Measurements from ENCODE around the gene RIPPLY1.

Gene RIPPLY1

DNA sequence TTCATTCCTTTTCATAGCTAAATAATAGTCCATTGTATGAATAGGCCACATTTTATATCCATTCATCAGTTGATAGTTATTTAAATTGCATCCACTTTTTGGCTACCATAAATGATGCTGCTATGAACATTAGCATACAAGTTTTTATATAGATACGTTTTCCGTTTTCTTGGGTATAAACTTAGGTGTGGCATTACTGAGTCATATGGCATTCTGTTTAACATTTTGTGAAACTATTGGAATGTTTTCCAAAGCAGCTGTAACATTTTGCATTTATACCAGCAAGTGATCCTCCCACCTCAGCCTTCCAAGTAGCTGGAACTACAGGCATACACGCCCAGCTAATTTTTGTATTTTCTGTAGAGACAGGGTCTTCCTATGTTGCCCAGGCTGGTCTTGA, 43.3 kb upstream of the RIPPLY1 start:
- no peak for TF ChIP-seq ZFP3 (CRISPR knock-in tag; IDR thresholded peaks at IDR 0.05)
- TF ChIP-seq ZFP30 (CRISPR knock-in tag; IDR thresholded peaks at IDR 0.05): no peak
- no peak for TF ChIP-seq ZC3H10 (CRISPR knock-in tag; IDR thresholded peaks at IDR 0.05)
- TF ChIP-seq SNAI2 (CRISPR knock-in tag; IDR thresholded peaks at IDR 0.05): no peak
- TF ChIP-seq ARNTL (CRISPR knock-in tag; IDR thresholded peaks at IDR 0.05; ENCODE audit: borderline replicate concordance, low read depth): no peak
- TF ChIP-seq RARB (CRISPR knock-in tag; IDR thresholded peaks at IDR 0.05): no peak
- TF ChIP-seq, protein P1, sequence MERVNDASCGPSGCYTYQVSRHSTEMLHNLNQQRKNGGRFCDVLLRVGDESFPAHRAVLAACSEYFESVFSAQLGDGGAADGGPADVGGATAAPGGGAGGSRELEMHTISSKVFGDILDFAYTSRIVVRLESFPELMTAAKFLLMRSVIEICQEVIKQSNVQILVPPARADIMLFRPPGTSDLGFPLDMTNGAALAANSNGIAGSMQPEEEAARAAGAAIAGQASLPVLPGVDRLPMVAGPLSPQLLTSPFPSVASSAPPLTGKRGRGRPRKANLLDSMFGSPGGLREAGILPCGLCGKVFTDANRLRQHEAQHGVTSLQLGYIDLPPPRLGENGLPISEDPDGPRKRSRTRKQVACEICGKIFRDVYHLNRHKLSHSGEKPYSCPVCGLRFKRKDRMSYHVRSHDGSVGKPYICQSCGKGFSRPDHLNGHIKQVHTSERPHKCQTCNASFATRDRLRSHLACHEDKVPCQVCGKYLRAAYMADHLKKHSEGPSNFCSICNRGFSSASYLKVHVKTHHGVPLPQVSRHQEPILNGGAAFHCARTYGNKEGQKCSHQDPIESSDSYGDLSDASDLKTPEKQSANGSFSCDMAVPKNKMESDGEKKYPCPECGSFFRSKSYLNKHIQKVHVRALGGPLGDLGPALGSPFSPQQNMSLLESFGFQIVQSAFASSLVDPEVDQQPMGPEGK (CRISPR knock-in tag; IDR thresholded peaks at IDR 0.05; ENCODE audit: borderline replicate concordance): no peak
- ATAC-seq: no peak

DNA sequence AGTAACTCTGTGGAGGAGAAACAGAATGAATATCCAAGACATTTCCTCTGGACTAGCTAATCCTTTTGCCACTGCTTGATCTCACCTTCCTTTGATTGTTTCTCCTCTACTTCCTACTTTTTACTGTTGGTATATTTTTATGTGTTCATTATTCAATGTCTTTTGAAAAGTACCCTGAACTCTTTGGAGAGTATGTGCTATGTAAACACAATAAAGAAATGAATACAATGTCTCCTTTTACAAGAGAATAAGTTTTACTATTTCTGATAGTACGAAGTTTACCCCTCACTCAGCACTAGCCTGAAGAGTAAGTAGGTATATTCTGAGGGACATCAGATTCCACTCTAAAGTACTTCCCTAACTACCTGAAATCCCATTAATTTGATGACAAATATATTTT, 36.9 kb upstream of the RIPPLY1 start:
- TF ChIP-seq OSR1 (CRISPR knock-in tag; IDR thresholded peaks at IDR 0.05) (no peak), CSDC2 (CRISPR knock-in tag; IDR thresholded peaks at IDR 0.05) (no peak), ZFP30 (CRISPR knock-in tag; IDR thresholded peaks at IDR 0.05) (no peak), TCF4 (CRISPR knock-in tag; IDR thresholded peaks at IDR 0.05; ENCODE audit: borderline replicate concordance) (no peak), ZFP3 (CRISPR knock-in tag; IDR thresholded peaks at IDR 0.05) (no peak), BACH2 (CRISPR knock-in tag; IDR thresholded peaks at IDR 0.05; ENCODE audit: borderline replicate concordance) (no peak), ISL1 (CRISPR knock-in tag; IDR thresholded peaks at IDR 0.05) (no peak)
- TF ChIP-seq, protein P2, sequence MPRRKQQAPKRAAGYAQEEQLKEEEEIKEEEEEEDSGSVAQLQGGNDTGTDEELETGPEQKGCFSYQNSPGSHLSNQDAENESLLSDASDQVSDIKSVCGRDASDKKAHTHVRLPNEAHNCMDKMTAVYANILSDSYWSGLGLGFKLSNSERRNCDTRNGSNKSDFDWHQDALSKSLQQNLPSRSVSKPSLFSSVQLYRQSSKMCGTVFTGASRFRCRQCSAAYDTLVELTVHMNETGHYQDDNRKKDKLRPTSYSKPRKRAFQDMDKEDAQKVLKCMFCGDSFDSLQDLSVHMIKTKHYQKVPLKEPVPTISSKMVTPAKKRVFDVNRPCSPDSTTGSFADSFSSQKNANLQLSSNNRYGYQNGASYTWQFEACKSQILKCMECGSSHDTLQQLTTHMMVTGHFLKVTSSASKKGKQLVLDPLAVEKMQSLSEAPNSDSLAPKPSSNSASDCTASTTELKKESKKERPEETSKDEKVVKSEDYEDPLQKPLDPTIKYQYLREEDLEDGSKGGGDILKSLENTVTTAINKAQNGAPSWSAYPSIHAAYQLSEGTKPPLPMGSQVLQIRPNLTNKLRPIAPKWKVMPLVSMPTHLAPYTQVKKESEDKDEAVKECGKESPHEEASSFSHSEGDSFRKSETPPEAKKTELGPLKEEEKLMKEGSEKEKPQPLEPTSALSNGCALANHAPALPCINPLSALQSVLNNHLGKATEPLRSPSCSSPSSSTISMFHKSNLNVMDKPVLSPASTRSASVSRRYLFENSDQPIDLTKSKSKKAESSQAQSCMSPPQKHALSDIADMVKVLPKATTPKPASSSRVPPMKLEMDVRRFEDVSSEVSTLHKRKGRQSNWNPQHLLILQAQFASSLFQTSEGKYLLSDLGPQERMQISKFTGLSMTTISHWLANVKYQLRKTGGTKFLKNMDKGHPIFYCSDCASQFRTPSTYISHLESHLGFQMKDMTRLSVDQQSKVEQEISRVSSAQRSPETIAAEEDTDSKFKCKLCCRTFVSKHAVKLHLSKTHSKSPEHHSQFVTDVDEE (CRISPR knock-in tag; IDR thresholded peaks at IDR 0.05): no peak
- no peak for ATAC-seq

DNA sequence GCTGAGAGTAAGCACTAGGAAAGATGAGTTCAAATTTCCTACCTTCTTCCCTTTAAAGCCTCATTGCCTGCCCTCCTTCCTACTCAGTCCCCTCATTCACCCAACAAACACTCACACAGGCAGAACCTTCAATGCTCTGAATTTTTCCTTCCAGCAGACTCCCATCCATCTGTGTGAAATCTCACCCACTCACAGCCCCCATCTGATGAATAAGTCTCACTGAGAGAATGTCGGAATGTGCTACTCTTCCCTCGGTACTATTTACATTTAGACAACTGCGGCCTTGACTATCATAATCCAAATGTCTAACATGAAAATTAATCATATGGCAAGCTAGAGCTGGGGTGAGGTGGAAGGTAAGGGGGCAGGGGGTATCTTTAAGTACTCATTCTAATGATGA, 36.4 kb upstream of the RIPPLY1 start:
- TF ChIP-seq, protein P2 (CRISPR knock-in tag; IDR thresholded peaks at IDR 0.05): no peak

DNA sequence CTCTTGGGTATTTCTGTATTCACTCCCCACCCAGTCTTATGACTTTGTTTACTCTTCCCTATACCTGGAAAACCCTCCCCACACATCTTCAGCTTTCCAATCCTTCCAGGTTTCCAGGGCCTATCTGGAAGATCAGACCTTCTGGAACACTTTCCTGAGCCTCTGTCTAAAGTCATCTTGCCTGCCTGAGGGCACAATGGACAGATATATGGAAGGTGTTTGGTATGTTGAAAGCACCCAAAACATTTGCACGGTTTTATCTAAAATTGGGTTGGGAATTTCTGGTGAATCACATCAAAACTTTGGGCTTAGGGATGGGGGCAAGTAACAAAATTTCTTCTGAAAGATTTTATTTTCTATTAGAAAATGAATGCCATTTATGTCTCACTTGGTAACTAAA, 33.1 kb upstream of the RIPPLY1 start:
- no peak for TF ChIP-seq ZFP3 (CRISPR knock-in tag; IDR thresholded peaks at IDR 0.05)
- no peak for TF ChIP-seq ZNF565 (CRISPR knock-in tag; conservative IDR thresholded peaks at IDR 0.05; ENCODE audit: low read depth)
- no peak for TF ChIP-seq TCF4 (CRISPR knock-in tag; IDR thresholded peaks at IDR 0.05; ENCODE audit: borderline replicate concordance)
- TF ChIP-seq, protein P3, sequence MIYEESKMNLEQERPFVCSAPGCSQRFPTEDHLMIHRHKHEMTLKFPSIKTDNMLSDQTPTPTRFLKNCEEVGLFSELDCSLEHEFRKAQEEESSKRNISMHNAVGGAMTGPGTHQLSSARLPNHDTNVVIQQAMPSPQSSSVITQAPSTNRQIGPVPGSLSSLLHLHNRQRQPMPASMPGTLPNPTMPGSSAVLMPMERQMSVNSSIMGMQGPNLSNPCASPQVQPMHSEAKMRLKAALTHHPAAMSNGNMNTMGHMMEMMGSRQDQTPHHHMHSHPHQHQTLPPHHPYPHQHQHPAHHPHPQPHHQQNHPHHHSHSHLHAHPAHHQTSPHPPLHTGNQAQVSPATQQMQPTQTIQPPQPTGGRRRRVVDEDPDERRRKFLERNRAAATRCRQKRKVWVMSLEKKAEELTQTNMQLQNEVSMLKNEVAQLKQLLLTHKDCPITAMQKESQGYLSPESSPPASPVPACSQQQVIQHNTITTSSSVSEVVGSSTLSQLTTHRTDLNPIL (CRISPR knock-in tag; IDR thresholded peaks at IDR 0.05; ENCODE audit: low read depth): no peak
- no peak for TF ChIP-seq RARB (CRISPR knock-in tag; IDR thresholded peaks at IDR 0.05)
- no peak for TF ChIP-seq ZNF70 (CRISPR knock-in tag; IDR thresholded peaks at IDR 0.05)
- TF ChIP-seq, protein P4, sequence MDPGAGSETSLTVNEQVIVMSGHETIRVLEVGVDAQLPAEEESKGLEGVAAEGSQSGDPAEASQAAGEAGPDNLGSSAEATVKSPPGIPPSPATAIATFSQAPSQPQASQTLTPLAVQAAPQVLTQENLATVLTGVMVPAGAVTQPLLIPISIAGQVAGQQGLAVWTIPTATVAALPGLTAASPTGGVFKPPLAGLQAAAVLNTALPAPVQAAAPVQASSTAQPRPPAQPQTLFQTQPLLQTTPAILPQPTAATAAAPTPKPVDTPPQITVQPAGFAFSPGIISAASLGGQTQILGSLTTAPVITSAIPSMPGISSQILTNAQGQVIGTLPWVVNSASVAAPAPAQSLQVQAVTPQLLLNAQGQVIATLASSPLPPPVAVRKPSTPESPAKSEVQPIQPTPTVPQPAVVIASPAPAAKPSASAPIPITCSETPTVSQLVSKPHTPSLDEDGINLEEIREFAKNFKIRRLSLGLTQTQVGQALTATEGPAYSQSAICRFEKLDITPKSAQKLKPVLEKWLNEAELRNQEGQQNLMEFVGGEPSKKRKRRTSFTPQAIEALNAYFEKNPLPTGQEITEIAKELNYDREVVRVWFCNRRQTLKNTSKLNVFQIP (CRISPR knock-in tag; IDR thresholded peaks at IDR 0.05; ENCODE audit: borderline replicate concordance, low read depth): no peak
- TF ChIP-seq ISL1 (CRISPR knock-in tag; IDR thresholded peaks at IDR 0.05): no peak
- no peak for TF ChIP-seq ARNTL (CRISPR knock-in tag; IDR thresholded peaks at IDR 0.05; ENCODE audit: borderline replicate concordance, low read depth)
- ATAC-seq: no peak

More for the DNA sequence above, 36.4 kb upstream of the RIPPLY1 start:
- ATAC-seq: no peak
